Stimulated activated effector memory CD8-positive, alpha-beta T cell treated with anti-CD3 and anti-CD28 coated beads, Interleukin-12 subunit alpha, Interleukin-12 subunit beta, amount 100 ng/mL, for 72 hours (primary cell): Measurements from ENCODE around the gene CNFN.

Experiments
- ATAC-seq: fragments of 150-1000 bp; cut with Tn5 transposase; 2 replicates; pipeline ENCODE4 v1.10.0; 2021
- DNase-seq, 2 donors: peaks; one replicate each; pipeline ENCODE4 v3.0.0; 2021 to 2022; ENCODE audit warnings: low spot score in 2 of 2
- H3K27ac Mint-ChIP-seq: one replicate; pipeline ENCODE4 v1.8.0; 2022; ENCODE audit warnings: mild to moderate bottlenecking, mixed read lengths
- H3K36me3 Mint-ChIP-seq: one replicate; pipeline ENCODE4 v1.8.0; 2022; ENCODE audit warnings: mild to moderate bottlenecking, mixed read lengths
- H3K4me1 Mint-ChIP-seq: one replicate; pipeline ENCODE4 v1.8.0; 2022; ENCODE audit warnings: mixed read lengths
- H3K4me3 Mint-ChIP-seq: one replicate; pipeline ENCODE4 v1.8.0; 2022; ENCODE audit warnings: mild to moderate bottlenecking, mixed read lengths
- H3K9me3 Mint-ChIP-seq: one replicate; pipeline ENCODE4 v1.8.0; 2022; ENCODE audit warnings: mixed read lengths

Gene CNFN

DNA sequence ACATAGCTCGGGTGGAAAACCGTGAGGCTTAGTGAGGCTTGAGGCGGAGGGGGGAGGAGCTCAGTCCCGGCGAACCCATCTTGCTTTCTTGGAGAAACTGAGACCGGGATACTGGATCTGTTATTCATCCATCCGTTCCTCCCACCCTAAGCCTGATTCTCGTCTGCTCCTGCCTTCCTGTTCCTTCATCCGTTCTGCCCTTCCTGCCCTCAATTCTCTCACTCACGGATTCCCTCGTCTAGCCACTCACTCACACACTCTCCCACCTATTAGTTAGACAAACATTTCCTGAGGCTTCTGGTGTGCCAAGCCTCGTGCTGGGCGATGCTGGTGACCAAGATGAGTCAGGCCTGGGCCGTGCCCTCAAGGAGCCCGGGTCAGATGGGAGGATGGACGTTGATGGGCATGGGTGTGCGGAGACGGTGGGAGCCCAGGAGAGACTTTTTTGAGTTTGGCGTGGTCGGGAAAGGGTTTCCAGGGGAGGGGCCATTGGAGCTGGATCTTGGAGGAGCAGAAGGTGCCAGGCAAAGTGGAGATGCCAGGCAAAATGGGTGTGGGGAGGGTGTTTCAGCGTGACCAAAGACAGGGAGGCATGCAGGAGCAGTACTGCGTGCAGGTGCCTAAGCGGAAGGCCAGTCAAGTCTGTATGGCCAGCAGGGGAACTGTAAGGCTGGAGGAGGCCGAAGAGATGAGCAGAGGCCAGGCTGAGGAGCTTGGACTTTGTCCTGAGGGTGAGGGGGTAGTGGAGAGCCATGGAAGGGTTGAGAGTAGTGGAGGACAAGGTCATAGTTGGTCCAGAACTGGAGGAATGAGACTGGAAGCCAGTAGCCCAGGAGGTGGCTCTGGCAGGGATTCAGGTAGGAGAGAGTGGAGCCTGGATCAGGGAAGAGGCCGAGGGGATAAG lies 7.4 kb upstream of the CNFN start:
- Mint-ChIP-seq H3K4me1 (peaks cover 57% of the 10 kb centered on the region), H3K4me3 (peak overlapping the region; percentile 85), H3K36me3 (peaks cover 21% of the 10 kb centered on the region), H3K27ac (peak overlapping the region; percentile 99), H3K9me3 (no peaks in the 10 kb centered on the region)
- ATAC-seq (no peak), DNase-seq (no peak)

DNA sequence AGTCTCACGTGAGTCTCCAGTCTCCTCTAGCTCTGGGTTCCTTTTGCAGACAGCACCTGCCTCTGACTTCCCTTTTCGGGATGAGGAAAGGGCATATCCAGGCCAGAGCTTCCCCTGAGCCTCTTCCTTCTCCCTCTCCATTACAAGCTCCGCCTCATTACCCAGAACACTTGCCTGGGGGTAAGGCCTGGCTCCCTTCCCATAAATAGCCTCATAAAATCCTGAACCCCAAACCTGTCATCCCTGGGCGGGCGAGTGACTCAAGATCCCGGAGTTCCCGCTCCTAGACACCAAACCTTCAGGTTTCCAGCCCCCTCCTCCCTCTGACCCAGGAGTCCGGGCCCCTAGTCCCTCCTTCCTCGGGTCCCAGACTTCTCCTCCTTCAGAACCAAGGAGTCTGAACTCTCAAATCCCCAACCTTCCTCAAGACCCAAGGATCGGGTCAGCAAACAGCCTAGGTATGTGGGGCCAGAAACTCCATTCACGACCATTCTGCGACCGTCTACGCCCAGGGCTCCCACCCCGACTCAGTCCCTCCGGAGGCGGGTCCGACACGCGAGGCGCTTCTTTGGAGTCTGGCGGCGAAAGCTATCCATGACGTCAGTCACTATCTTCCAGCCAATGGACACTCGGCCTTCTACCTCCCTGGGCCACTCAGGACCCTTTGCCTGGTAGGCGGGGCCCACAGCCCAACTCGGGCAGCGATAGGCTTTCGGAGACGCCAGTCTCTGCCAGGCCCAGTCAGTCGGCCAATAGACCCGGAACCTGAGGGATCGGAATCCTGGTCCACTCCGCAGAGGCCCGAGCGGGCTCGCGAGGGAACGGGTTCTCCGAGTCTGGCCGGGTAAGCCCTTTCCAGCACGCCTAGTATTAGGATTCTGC lies 6.5 kb upstream of the CNFN start:
- Mint-ChIP-seq H3K4me1 (peaks cover 48% of the 10 kb centered on the region), H3K27ac (peak overlapping the region; percentile 99), H3K4me3 (peak overlapping the region; percentile 85), H3K36me3 (peaks cover 13% of the 10 kb centered on the region), H3K9me3 (no peaks in the 10 kb centered on the region)
- DNase-seq (peak; percentile 99 to 100), ATAC-seq (peak; percentile 98)

DNA sequence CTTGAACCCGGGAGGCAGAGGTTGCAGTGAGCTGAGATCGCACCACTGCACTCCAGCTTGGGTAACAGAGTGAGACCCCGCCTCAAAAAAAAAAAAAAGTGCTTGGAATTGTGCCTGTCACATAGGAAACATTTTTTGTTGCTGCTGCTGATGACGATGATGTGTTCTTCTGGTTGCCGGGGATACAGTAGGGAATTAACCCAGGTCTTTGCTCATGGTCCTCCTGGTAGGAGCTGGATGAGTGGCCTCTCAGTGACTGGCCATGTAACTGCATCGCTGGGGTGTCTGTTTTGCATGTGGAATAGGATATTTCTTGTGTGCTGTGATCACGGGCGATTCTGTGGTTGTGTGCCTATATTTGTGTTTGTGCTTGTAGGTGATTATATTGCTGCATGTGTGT lies 4.7 kb upstream of the CNFN start:
- Mint-ChIP-seq H3K27ac (no peak overlapping the region), H3K4me1 (peaks cover 36% of the 10 kb centered on the region), H3K36me3 (peaks cover 13% of the 10 kb centered on the region), H3K9me3 (no peaks in the 10 kb centered on the region), H3K4me3 (no peak overlapping the region)
- ATAC-seq (no peak), DNase-seq (no peak)

DNA sequence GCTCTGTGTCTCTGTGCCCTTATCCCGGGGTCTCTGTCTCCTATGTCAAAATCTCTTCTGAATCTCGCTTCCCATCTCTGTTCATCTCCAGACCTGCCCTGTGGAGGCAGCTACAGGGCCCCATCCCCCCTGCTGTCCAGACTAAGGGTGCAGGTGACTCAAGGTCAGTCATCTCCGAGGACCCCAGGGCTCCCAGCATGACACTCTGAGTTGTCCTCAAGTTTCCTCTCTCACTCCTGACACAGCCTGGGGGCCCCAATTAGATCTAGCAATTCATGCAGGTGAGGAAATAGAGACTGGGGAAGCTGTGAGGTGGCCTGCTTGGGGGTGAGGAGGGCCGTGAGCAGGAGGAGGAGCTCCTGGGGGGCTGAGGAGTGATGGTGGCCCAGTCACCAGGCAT lies 2.1 kb upstream of the CNFN start:
- Mint-ChIP-seq H3K4me3 (no peak overlapping the region), H3K9me3 (no peaks in the 10 kb centered on the region), H3K27ac (no peak overlapping the region), H3K36me3 (peaks cover 5% of the 10 kb centered on the region), H3K4me1 (peaks cover 18% of the 10 kb centered on the region)
- no peak for DNase-seq
- ATAC-seq: no peak

DNA sequence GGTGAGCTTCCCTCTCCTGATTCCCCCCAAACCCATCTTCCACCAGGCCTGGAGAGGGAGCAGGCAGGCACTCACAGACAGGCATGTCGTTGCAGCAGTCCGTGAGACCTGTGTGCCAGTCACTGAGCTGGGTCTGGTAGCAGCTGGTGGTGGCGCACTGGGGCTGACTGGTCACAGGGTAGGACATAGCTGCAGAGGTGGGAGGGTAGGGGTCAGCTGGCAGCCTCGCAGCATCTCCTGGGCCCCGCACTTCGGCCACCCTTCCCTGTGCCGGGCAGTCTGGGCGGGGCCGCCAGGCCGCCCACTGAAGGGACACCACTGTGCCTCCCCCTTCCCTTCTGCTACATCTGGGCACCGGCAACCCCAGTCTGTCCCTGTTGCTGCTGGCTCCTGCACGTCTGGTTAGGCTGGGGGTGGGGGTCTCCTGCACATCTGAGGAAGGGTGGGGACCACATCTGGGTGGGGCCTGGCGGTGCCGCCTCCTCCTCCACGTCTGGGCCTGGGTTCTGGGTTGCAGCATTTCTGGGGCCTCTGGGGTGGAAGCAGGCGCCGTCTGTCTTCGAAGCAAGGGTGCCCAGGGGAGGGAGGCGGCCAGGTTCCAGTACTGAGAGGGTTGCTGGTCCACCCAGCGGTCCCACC lies 1.1 kb downstream of the CNFN start:
- H3K27ac Mint-ChIP-seq: no peak overlapping the region
- H3K4me1 Mint-ChIP-seq: peaks cover 12% of the 10 kb centered on the region
- DNase-seq (no peak), ATAC-seq (no peak)
- H3K36me3 Mint-ChIP-seq: no peaks in the 10 kb centered on the region
- H3K4me3 Mint-ChIP-seq: no peak overlapping the region
- no peaks in the 10 kb centered on the region for H3K9me3 Mint-ChIP-seq

DNA sequence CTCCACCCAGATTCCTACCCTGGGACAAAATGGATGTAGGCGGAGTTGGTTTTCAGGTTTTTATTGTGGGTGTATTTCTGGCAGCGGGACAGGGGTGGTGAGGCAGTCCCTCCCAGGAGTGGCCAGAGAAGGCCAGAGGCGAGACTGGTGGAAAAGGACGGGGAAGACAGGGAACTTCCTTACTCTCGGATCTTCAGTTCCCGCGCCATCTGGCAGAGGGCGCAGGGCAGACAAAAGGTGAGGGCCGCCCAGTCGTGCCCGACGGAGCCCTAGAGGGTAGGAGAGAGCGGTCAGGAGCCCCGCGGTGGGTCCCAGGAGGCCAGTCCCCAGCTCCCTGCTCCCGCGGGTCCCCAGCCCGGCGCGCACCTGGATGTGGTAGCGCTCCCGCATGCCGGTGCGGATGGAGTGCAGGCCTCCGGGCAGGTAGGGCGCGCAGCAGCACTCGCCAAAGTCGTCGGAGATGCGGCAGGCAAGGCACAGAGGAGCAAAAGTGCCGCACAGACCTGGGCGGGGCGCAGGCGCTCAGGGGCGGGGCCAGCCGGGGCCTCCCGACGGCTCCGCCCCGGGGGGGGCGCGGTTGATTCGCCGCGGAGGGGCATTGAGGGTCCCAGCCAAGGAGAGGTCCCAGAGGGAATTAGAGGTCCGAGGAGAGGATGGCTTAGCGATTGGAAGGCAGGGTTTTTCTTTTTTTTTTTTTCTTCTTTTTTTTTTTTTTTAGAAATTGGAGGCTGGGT lies 3.0 kb downstream of the CNFN start:
- Mint-ChIP-seq H3K4me3 (peak overlapping the region; percentile 68), H3K27ac (peak overlapping the region; percentile 70), H3K4me1 (peaks cover 12% of the 10 kb centered on the region), H3K9me3 (no peaks in the 10 kb centered on the region), H3K36me3 (no peaks in the 10 kb centered on the region)
- peak; percentile 89 for ATAC-seq
- peak; percentile 55 to 77 for DNase-seq

DNA sequence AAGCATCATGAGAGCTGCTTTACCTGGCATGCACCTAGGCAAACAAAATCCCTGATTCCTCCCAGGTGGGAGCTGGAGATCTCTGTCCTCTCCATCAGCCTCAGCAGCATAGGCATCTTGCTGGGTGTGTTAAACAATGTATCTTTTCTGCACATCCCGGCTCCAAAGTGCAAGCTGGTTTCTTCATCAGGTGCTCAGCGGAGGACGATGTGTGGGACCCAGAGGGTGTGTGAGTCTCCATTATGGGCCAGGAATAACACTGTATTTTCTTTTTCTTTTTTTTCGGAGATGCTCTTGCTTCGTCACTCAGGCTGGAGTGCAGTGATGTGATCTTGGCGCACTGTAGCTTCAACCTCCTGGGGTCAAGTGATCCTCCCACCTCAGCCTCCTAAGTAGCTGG lies 9.9 kb downstream of the CNFN start:
- H3K9me3 Mint-ChIP-seq: no peaks in the 10 kb centered on the region
- H3K4me3 Mint-ChIP-seq: no peak overlapping the region
- H3K4me1 Mint-ChIP-seq: no peaks in the 10 kb centered on the region
- no peaks in the 10 kb centered on the region for H3K36me3 Mint-ChIP-seq
- ATAC-seq (no peak), DNase-seq (no peak)
- H3K27ac Mint-ChIP-seq: no peak overlapping the region

DNA sequence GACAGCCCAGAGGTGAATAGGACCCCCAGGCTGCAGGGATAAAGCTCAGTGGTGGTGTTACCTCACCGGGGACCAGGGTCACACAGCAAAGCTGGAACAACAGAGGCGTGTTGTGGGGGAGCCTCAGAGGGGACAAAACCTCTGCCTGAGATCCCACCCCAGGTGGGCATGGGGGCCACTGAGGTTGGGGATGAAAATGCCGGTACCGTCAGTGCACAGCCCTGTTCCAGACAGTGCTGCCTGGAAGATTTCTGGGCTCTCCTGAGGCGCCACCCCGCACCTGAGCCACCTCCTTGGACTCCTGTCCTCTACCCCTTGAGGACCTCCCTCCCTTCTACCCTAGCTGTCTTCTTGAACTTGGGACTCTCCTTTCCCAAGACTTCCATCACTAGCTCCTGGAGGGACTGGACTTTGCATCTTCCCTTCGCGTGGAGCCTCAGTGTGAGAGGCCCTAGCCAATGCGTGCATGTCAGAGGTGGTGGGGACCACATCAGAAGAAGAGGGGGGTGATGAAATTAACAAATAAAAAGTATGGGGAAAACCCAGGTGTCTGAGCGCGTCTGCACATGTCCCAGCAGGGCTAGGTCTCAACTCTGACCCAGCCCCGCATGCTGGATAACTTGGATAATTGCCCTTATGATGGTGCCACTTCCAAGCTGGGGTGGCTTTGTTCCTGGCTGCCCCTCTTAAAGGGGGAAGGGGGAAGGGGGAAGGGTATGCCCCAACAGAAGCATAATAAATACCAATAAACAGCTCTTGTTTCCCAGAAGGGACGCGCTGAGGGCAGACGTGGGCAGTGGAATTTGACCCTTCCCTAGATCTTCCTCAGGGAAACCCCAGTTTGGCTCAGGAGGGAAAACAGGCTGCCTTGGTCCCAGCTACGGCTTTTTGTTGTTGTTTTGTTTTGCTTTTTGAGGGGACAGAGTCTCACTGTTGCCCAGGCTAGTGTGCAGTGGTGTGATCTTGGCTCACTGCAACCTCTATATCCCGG lies 11.6 kb downstream of the CNFN start:
- H3K9me3 Mint-ChIP-seq: no peaks in the 10 kb centered on the region
- H3K36me3 Mint-ChIP-seq: no peaks in the 10 kb centered on the region
- ATAC-seq: no peak

DNA sequence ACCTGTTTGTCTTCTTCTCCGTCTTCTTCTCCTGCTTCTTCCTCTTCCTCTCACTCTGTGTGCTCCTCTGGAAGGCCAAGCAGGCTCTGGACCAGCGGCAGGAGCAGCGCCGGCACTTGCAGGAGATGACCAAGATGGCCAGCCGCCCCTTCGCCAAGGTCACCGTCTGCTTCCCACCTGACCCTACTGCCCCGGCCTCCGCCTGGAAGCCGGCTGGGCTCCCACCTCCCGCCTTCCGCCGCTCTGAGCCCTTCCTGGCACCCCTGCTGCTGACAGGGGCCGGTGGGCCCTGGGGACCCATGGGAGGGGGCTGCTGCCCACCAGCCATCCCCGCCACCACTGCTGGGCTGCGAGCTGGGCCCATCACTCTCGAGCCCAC lies 13.9 kb downstream of the CNFN start:
- Mint-ChIP-seq H3K36me3 (no peaks in the 10 kb centered on the region), H3K4me1 (no peaks in the 10 kb centered on the region), H3K9me3 (no peaks in the 10 kb centered on the region), H3K27ac (no peak overlapping the region), H3K4me3 (no peak overlapping the region)
- DNase-seq (no peak), ATAC-seq (no peak)

More for the DNA sequence above, 11.6 kb downstream of the CNFN start:
- H3K4me1 Mint-ChIP-seq: no peaks in the 10 kb centered on the region
- DNase-seq: no peak
- H3K27ac Mint-ChIP-seq: no peak overlapping the region
- H3K4me3 Mint-ChIP-seq: no peak overlapping the region

DNA sequence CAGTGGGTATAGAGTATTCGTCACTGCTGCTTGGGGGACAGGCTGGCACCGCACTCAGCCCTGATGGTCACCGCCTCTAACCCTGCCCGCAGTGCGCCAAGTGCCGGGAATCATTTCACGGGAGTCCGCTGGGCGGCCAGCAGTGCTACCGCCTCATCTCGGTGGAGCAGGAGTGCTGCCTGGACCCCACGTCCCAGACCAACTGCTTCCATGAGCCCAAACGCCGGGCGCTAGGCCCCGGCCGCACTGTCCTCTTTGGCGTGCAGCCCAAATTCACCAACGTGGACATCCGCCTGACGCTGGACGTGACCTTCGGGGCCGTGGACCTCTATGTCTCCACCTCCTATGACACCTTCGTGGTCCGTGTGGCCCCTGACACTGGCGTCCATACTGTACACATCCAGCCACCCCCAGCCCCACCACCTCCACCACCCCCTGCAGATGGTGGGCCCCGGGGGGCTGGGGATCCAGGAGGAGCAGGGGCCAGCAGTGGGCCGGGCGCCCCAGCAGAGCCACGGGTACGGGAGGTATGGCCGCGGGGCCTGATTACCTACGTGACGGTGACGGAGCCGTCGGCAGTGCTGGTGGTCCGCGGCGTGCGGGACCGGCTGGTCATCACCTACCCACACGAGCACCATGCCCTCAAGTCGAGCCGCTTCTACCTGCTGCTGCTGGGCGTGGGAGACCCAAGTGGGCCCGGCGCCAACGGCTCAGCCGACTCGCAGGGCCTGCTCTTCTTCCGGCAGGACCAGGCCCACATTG lies 14.5 kb downstream of the CNFN start:
- Mint-ChIP-seq H3K4me3 (no peak overlapping the region), H3K36me3 (no peaks in the 10 kb centered on the region), H3K9me3 (no peaks in the 10 kb centered on the region), H3K4me1 (no peaks in the 10 kb centered on the region), H3K27ac (no peak overlapping the region)
- no peak for ATAC-seq
- DNase-seq: no peak

DNA sequence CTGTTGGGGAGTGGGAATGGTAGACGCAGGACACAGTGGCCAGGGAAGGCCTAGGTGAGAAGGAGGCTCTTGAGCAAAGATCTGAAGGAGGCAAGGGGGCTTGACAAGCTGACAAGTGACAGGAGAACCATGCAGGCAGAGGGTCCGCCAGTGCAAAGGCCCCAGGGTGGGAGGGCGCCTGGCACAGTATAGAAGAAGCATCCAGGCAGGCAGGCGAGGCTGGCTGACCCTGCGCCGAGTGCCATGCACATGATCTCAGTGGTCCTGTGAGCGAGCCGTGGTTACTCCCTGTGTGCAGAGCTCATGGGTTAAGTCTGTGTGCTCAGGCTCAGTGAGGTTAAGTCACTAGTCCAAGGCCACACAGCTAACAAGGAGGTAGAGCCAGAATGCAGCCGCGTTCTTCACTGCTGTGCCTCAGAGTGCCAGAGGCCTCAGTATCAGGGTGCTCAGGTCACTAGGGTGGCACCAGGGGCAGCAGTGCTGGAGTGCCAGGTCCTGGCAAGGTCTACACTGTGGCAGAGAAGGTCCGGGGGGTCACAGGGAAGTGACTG lies 15.2 kb downstream of the CNFN start:
- no peak overlapping the region for H3K4me3 Mint-ChIP-seq
- no peaks in the 10 kb centered on the region for H3K4me1 Mint-ChIP-seq
- H3K36me3 Mint-ChIP-seq: no peaks in the 10 kb centered on the region
- no peaks in the 10 kb centered on the region for H3K9me3 Mint-ChIP-seq
- DNase-seq (no peak), ATAC-seq (no peak)
- H3K27ac Mint-ChIP-seq: no peak overlapping the region

DNA sequence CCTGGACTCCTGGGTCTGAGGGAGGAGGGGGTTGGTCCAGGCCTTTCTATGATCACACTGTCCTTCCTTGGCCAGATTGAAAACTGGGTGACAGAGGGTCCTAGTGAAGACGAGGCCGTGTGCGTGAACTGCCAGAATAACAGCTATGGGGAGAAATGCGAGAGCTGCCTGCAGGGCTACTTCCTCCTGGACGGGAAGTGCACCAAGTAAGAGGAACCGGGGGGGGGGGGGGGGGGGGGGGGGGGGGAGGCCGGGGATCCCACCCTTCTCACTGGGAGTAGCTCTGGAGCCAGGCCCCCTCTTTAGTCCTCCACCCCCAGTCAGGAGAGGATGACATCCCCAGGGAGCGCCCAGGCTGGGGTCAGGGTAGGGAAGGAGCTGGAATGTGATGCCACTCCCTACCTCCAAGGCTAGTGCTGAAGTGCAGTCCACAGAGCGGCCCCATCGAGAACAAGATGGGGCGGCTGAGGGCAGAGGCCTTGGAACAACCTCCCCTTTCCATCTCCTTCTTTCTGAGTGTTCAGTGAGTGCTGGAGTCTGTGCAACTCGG lies 19.4 kb downstream of the CNFN start:
- Mint-ChIP-seq H3K4me3 (no peak overlapping the region), H3K36me3 (peaks cover 4% of the 10 kb centered on the region), H3K4me1 (no peaks in the 10 kb centered on the region), H3K27ac (peak overlapping the region; percentile 58), H3K9me3 (no peaks in the 10 kb centered on the region)
- no peak for DNase-seq
- ATAC-seq: no peak

DNA sequence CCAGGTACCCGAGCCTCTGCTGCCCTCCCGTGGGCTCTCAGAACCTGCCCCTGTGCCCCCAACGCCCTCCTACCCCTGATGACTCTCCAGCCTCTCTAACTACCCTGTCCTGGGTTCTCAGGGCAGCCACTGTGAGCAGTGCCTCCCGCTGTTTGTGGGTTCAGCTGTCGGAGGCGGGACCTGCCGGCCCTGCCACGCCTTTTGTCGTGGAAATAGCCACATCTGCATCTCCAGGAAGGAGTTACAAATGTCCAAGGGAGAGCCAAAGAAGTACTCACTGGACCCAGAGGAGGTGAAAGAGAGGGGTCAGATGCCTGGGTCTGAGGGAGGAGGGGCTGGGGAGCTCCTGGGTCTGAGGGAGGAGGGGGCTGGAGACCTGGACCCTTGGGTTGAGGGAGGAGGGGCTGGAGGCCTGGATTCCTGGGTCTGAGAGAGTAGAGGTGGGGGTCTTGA lies 20.0 kb downstream of the CNFN start:
- no peak for ATAC-seq
- Mint-ChIP-seq H3K9me3 (no peaks in the 10 kb centered on the region), H3K4me3 (no peak overlapping the region), H3K27ac (peak overlapping the region; percentile 58), H3K4me1 (no peaks in the 10 kb centered on the region), H3K36me3 (peaks cover 4% of the 10 kb centered on the region)
- DNase-seq: no peak
